Ishikawa (cell line): Measurements from ENCODE around the gene KIRREL3.

Source experiments
- CREB1 ChIP-seq: IDR thresholded peaks from 2 replicates; pipeline ENCODE4 v1.6.1; 2012; ENCODE audit warnings: low read depth
- EP300 ChIP-seq: IDR thresholded peaks from 2 replicates; pipeline ENCODE4 v1.6.1; 2012; ENCODE audit warnings: borderline replicate concordance
- MAX ChIP-seq: IDR thresholded peaks from 2 replicates; pipeline ENCODE4 v1.6.1; 2012
- TAF1 ChIP-seq: IDR thresholded peaks from 2 replicates; pipeline ENCODE4 v1.6.1; 2012; ENCODE audit warnings: low read depth, mild to moderate bottlenecking
- YY1 ChIP-seq: IDR thresholded peaks from 2 replicates; pipeline ENCODE4 v1.6.1; 2012; ENCODE audit warnings: low read depth

GRCh38 chr11:126385991-126386728 is 614.4 kb downstream of the KIRREL3 start:
- TF ChIP-seq EP300 (no peak), TAF1 (no peak), CREB1 (no peak), YY1 (no peak), MAX (no peak)
